CMK (cell line): ENCODE data around the gene UTS2.

Experiments
- DNase-seq: peaks from one replicate; pipeline ENCODE4 v3.0.0-alpha.2; 2010; ENCODE audit warnings: low read depth

The UTS2 gene

DNA sequence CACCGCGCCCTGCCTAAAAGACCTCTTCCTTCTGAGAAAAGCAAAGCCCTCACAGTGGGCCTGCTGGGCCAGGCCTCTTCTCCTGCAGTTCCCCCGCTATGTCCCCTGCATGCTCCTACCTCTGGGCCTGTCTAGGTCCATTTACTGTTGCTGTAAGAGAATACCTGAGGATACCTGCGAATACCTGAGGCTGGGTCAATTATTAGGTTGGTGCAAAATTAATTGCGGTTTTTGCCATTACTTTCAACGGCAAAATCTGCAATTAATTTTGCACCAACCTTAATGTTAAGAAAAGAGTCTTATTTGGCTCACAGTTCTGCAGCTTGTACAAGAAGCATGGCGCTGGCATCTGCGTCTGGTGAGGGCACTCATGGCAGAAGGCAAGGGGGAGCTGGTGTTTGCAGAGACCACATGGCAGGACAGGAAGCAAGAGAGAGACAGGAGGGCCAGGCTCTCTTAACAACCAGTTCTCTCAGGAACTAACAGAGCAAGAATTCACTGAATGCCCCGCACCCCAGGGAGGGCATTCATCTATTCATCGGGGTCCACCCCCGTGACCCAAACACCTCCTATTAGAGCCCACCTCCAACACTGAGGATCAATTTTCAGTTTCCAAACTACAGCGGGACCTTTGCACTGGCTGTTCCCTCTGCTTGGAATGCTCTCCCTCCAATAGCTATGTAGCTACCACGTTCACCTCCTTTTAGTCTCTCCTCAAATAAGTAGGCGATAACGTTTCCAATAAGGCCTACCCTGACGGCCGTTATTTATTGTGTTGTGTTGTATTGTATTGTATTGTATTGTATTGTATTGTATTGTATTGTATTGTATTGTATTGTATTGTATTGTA, 9.6 kb upstream of the UTS2 start:
- DNase-seq = no peak

DNA sequence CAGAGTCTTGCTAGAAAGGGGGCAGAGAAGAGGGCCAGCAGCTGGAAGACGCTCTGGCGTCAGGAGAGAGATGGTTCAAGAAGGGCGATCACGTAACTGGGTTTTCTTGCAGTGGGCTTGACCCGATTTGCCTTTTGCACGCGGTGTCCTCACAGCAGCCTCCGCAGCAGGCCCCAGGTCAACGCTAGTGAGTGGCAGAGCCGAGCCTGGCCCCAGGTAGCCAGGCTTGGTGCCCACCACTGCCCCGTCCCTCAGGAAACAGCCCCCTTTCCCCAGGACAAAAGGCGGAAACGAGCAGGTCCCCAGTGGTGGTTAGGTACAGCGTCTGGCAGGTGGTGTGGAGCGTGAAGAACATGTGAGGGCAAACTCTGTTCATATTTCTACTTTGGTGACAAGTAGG, 8.6 kb upstream of the UTS2 start:
- DNase-seq = no peak

DNA sequence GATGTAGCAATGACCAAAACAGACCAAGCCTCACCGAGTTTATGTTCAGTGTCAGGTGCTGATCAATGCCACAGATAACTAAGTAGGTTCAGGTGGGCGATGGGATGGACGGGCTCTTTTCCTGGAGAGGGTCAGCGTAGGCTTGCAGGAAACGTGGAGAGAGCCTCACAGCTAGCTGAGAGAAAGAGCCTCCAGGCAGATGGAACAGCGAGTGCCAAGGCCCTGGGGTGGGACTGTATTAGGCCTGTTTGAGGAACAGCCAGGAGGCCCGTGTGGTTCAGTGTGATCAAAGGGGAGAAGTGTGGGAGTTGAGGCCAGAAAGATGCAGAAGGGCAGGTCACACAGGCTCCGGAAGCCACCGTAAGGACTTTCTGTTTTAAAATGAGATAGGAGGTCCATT, 7.3 kb upstream of the UTS2 start:
- no peak for DNase-seq

DNA sequence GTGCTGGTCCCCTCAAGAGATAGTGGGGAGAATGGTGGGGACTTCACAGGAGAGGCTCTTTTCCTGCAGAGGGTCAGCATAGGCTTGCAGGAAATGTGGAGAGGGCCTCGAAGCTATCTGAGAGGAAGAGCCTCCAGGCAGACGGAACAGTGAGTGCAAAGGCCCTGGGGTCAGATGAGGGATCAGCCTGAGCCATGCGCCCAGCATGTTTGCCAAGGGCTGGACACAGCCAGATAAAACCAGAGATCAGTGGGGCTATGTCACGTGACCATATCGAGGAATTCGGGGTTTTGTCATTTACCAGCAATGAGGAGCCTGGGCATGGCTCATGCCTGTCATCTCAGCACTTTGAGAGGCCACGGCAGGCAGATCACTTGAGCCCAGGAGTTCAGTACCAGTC, 6.5 kb upstream of the UTS2 start:
- DNase-seq = no peak

DNA sequence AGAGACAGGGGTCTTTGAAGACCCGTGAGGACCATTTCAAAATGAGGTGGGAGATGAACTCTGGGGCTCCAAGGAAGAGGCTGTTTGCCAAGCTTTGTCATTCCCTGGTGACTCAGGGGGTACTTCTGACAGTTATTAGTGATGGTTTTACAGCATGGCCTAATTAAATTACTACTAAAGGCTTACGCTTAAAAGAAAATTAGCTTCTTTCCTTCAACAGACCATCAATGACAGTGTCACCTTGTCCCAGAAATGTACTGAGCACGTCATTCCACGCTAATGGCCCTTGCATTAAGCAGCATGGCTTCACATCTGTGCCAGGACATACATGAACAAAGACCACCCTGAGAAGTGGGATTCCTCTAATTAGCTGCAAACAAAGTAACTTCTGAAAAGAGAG, 5.1 kb upstream of the UTS2 start:
- DNase-seq = no peak

DNA sequence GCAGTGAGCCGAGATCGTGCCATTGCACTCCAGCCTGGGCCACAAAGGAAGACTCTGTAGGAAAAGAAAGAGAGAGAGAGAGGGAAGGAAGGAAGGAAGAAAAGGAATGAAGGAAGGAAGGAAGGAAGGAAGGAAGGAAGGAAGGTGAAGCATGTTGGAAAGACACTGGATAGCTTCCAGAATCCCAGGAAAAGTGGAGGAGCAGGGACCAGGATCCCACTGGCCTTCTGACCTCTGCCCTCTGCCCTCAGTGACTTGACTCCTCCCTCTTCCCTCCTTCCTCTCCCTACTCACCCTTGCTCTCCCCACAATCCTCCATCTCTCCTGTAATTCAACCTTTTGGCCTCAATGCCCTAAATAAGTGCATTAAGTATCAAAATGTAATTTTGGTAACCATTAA, 4.1 kb upstream of the UTS2 start:
- no peak for DNase-seq

DNA sequence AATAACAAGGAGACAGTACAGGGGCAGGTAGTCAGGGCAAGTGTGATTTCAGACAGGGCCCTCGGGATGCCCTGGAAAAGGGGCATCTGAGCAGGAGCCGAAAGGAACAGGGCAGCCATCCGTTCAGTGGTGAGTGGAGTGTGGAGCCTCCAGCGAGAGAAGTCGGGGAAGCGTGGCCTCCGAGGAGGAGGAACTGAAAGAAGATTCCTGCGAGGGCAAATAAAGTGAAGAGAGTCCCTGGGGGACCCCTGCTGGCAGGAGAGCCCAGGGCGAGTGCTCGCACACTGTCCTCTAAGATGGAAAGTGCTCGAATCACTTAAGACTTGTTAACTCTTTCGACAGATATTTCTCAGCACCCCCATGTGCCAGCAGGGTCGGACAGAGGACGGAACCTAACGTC, 3.5 kb upstream of the UTS2 start:
- DNase-seq = no peak

DNA sequence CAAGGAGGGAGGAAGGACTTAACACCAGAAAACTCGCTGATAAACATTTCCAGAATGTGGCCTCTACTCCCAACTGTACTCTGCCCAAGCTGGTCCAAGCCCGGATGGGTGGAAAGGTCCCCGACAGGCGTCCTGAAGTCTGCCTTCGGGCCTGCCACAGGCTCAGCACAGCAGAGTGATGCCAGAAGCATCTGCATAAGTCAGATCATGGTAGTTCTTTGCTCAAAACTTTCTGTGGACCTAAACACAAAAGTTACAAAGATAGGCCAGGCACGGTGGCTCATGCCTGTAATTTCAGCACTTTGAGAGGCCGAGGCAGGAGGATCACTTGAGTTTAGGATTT, 790 bp upstream of the UTS2 start:
- no peak for DNase-seq

DNA sequence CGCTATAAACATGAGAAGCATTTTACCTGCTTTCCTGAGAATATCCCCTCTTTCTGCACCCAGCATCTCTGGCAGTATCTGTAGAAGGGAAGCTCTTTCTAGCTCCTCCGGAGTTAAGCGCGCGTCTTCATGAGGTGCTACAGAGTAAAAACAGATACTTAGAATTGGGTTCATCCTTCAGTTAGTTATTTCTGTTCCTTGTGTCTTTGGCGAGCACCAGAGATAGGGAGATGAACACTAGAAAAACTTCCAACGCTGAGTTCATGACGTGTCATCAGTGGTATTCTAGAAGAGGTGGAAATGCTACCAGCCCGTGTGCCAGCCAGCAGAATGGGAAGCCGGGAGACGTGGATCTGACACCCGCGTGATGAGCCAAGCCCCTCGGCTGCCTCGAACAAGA, 2.1 kb downstream of the UTS2 start:
- DNase-seq = no peak

DNA sequence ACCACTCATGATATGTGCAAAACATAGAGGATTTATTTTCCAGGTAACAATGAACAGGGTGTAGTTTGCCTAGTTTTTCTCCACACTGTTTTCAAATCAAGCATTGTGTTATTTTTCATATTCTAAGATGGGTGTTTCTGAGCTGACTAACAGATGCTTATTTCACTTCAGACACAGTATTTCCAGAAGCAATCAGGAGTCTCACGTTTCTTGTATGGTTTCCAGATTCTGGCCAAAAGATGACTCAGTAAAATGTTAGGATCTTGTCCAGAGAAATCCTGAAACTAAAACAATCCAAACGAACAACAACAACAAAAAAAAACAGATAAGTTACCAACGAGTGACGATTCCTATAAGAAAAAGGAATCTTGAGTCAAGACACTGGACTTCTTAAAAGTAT, 5.3 kb downstream of the UTS2 start:
- no peak for DNase-seq

DNA sequence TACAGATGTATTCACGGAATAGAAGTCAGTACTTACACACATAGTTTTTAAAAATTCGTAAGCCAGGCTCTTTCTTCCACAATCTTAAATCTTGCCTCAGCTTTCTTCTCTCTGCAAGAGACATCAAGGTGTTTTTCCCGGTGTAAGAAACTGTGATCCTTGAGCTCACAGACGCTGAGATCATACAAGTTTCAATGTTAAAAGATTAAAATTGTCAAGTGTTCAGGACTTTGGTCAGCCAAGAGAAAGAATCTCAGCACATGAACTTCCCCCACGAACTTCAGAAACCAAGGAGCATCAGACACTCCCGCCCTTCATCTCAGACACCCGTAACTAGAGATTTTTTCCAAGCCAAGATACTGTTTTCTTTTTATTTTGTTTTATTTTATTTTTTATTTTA, 6.2 kb downstream of the UTS2 start:
- no peak for DNase-seq

DNA sequence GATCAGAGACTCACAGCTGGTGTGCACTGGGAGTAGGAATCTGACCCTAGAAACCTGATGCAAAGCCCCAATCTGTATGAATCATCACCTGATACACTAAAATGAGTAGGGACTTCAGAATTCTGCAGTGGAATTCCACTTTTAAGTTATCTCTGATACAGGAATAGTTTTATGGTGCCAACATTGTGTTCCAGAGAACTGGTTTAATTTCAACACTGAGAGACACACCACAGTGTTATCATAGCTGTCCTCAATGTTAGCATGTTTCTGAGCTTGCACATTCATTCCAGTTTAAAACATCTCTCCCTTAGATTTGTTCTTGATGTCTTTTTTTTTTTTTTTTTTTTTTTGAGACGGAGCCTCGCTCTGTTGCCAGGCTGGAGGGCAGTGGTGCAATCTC, 7.1 kb downstream of the UTS2 start:
- no peak for DNase-seq

DNA sequence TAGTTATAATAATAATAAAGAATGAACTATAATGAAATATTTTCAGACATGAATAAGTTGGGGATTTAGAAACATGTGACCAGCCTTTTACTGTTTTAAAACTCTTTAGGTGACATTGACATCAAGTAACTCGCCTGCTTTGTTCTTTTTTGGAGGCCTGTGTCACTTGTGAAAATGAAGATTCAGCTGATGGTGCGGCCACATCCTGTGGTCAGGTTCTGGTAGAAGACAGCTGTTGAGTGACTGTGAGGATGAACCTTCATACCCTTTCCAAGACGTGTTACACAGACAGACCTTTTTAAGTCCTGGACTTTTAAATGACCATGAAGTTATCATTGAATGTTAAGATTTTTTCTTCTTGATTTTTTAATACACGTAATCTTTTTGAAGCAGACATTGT, 10.3 kb downstream of the UTS2 start:
- peak; percentile 52 for DNase-seq

DNA sequence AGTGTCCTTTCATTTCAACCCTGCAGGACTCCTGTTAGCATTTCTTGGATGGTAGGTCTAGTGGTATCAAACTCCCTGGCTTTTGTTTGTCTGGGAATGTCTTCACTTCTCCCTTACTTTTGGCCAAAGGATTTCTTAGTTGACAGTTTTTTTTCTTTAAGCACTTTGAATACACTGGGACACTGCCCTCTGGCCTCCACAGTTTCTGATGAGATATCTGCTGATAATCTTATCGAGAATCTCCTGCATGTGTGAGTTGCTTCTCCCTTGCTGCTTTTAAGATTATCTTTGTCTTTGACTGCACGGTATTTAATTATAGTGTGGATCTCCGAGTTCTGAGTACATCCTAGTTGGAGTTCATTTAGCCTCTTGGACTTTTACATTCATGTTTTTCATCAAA, 13.3 kb downstream of the UTS2 start:
- no peak for DNase-seq

DNA sequence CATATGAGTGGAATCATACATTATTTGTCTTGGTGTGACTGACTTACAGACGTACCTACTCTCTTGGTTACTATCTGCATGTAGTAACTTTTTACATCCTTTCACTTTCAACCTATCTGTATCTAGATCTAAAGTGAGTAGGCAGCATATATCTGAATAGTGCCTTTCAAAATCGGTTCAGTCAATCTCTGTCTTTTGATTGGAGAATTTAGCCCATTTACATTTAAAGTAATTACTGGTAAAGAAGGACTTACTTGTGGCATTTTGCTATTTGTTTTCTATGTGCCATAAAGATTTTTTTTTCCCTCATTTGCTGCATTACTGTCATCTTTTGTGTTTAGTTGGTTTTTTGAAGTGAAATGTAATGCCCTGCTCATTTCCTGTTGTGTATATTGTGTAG, 14.2 kb downstream of the UTS2 start:
- no peak for DNase-seq

DNA sequence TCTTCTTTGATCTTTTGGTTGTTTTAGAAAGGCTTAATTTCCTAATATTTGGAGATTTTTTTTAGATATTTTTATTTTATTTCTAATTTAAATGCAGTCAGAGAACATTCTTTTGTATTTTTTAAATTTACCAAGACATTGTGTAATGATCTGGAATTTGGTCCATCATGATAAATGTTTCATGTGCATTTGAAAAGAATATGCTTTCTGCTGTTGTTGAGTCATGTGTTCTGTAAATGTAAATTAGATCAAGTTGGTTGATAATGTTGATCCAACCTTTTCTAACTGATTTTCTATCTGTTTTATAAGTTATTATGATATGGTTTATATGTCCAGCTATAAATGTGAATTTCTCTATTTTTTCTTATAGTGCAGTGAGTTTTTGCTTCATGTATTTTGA, 19.8 kb downstream of the UTS2 start:
- no peak for DNase-seq

DNA sequence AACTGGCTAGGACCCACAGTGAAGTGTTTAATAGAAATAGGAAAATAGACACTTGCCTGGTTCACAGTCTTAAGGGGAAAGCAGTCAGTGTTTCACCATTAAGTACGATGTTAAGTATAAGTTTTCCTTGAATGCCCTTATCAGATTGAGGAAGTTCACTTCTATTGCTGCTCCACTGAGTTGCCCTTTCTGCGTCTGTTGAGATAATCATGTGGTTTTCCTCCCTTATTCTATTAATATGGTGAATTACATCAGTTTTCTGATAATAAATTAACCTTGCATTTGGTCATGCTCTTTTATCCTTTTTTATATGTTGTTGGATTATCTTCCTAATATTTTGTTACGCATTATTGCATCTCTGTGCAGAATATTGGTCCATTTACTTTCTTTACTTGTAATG, 21.4 kb downstream of the UTS2 start:
- DNase-seq = no peak

DNA sequence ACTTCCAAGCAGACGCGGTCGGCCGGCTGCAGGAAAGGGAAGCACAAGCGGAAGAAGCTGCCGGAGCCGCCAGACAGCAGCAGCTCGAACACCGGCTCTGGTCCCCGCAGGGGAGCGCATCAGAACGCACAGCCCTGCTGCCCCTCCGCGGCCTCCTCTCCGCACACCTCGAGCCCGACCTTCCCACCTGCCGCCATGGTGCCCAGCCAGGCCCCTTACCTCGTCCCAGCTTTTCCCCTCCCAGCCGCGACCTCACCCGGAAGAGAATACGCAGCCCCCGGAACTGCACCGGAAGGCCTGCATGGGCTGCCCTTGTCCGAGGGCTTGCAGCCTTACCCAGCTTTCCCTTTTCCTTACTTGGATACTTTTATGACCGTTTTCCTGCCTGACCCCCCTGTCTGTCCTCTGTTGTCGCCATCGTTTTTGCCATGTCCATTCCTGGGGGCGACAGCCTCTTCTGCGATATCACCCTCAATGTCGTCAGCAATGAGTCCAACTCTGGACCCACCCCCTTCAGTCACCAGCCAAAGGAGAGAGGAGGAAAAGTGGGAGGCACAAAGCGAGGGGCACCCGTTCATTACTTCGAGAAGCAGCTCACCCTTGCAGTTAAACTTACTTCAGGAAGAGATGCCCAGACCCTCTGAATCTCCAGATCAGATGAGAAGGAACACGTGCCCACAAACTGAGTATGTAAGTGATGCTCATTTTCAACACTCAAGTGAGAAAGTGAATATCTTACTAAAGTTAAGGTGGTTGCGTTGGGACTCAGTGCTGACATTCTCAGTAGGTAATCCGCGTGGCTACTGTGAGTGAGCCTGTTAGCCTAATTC, 25.5 kb downstream of the UTS2 start:
- no peak for DNase-seq

DNA sequence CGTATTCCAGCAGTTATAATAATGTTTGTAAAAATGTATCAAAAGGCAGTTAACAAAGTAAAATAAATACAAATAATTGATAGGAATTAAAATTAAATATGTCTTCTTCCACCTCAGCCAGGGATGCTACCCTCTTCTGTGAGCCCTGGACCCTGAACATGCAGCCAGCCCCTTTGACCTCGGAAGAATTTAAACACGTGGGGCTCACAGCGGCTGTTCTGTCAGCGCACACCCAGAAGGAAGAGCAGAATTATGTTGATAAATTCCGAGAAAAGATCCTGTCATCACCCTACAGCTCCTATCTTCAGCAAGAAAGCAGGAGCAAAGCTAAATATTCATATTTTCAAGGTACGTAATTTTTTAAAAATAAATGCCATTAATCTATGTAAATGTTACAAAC, 26.5 kb downstream of the UTS2 start:
- DNase-seq = no peak

DNA sequence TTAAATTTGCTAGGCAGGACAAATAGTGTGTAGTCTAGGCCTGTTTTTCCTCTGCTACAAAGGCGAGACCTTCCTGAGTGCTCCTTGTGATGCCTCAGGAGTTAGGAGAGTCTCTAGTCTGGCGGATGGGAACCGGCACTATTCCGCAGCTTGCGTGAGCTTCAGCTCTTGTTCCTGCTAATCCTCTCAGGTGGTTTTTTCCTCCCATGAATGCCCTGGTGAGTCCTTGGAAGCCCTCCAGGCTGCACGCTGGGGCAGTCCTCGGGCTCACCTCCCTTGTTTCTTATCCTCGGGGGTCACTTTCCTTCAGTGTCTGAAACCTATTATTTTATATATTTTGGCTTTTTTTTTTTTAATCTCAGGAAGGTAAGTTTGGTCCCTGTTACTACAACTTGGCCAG, 28.2 kb downstream of the UTS2 start:
- DNase-seq = no peak

DNA sequence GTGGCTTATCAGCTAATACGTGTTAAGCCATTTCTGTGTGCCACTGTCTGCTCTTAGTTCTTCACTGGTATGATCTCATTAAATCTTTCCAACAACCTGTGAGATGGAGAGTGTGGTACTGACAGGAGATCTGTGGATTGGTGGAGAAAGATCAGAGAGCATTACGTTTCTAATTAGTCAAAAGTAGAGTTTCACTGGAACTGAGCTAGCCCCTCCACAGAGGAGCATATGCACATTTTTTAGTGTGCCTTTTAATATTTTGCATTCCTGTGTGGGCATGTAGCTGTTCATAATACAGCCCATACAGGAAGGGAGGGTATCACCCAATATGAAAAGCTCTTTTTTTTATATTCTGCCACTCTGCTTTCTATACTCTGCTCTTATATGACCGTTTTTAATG, 31.6 kb downstream of the UTS2 start:
- no peak for DNase-seq

DNA sequence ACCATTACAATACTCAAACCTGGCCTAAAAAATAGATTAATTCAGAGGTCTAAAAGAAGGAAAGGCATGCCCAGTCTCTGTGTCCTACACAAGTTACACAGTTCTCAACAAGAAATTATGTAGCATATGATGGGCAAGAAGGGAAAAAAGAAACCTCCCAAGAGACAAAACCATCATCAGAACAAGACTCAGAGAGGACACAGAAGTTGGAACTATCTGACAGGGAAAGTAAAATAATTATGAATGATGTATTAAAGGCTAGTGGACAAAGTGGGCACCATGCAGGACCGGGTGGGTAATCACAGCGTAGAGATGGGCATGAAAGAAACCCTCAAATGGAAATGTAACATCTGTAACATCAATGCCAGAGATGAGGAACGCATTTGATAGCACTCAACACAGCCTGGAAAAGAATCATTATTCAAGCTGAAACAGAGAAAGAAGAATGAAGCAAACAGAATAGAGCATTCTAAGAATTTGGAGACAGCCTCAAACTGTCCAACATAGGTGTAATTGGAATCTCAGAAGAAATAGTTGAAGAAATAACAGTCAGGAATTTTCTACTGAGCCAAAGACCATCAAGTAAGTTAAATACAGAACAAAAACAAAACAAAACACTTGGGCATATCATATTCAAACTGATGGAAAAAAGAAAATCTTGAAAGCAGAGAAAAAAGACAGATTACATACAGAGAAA, 39.0 kb downstream of the UTS2 start:
- no peak for DNase-seq

DNA sequence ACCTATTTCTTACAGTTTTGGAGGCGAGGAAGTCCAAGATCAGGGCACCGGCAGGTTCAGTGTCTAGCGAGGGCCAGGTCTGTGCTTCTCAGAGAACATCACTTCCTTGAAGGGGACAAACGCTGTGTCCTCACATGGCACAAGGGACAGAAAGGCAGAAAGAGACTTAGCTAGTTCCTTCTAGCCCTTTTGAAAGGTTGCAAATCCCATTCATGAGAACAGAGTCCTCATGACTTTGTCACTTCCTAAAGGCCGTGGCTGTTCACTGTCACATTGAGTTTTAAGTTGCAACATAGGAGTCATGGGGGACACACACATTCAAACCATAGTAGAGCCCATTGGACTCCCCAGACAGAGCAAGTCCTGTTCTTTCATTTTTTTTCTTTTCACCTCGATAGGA, 41.4 kb downstream of the UTS2 start:
- no peak for DNase-seq
